DND-41 (cell line): ENCODE measurements around the gene FAM171A1.

Experiments used
- ATAC-seq: fragments of 200-7000 bp; cut with Tn5 transposase; 3 replicates; pipeline ENCODE4 v1.9.1; 2021; ENCODE audit warnings: low read depth; ENCODE audit not compliant: insufficient read depth
- DNase-seq: peaks from one replicate; pipeline ENCODE4 v3.0.0-alpha.2; 2020
- H2AFZ ChIP-seq: 2 replicates; pipeline ENCODE4 v1.6.0; 2012; ENCODE audit warnings: low read depth, low read length
- H3K27ac ChIP-seq: 2 replicates; pipeline ENCODE4 v1.5.1; 2012; ENCODE audit warnings: low read length, inconsistent platforms
- H3K27me3 ChIP-seq: fragments of 200-600 bp; sonication (generic); 2 replicates; pipeline ENCODE4 v1.6.0; 2012; ENCODE audit warnings: low read length, mild to moderate bottlenecking, inconsistent platforms; ENCODE audit not compliant: insufficient read depth, poor library complexity
- H3K36me3 ChIP-seq: 2 replicates; pipeline ENCODE4 v1.5.1; 2012; ENCODE audit warnings: low read length, inconsistent platforms; ENCODE audit not compliant: insufficient read depth
- H3K4me1 ChIP-seq: 2 replicates; pipeline ENCODE4 v1.5.1; 2012; ENCODE audit warnings: mild to moderate bottlenecking, low read length; ENCODE audit not compliant: insufficient read depth
- H3K4me2 ChIP-seq: 2 replicates; pipeline ENCODE4 v1.6.0; 2012; ENCODE audit warnings: mild to moderate bottlenecking, moderate library complexity, low read length, inconsistent platforms; ENCODE audit not compliant: insufficient read depth
- H3K4me3 ChIP-seq, 2 experiments: fragments of 200-600 bp in 1 of 2; shearing (Covaris generic) in 1 of 2; 2 replicates each; pipeline ENCODE4 v1.5.1; 2012 to 2016; ENCODE audit warnings: inconsistent platforms in 2 of 2, low read length in 2 of 2, mild to moderate bottlenecking in 2 of 2, low read depth in 1 of 2, moderate library complexity in 1 of 2
- H3K79me2 ChIP-seq: 2 replicates; pipeline ENCODE4 v1.6.0; 2012; ENCODE audit warnings: low read length, inconsistent platforms; ENCODE audit not compliant: insufficient read depth
- H3K9ac ChIP-seq: 2 replicates; pipeline ENCODE4 v1.6.0; 2012; ENCODE audit warnings: low read depth, mild to moderate bottlenecking, inconsistent platforms, low read length, moderate library complexity
- H3K9me3 ChIP-seq: 2 replicates; pipeline ENCODE4 v1.5.1; 2012; ENCODE audit warnings: low read length, moderate library complexity, mild to moderate bottlenecking, inconsistent platforms; ENCODE audit not compliant: insufficient read depth, severe bottlenecking
- H4K20me1 ChIP-seq: 2 replicates; pipeline ENCODE4 v1.6.0; 2012; ENCODE audit warnings: low read length; ENCODE audit not compliant: insufficient read depth
- CTCF ChIP-seq: IDR thresholded peaks from 2 replicates; pipeline ENCODE4 v1.5.1; 2012; ENCODE audit warnings: borderline replicate concordance, low read length, moderate library complexity, mild to moderate bottlenecking; ENCODE audit not compliant: poor library complexity, severe bottlenecking; ENCODE audit errors: extremely low read depth
- EZH2 ChIP-seq: IDR thresholded peaks from 3 replicates; pipeline ENCODE4 v1.6.1; 2012; ENCODE audit warnings: borderline replicate concordance, low read depth, mild to moderate bottlenecking, moderate library complexity, low read length, inconsistent platforms; ENCODE audit not compliant: severe bottlenecking

The FAM171A1 gene

GRCh38 chr10:15324113-15324512, 47.0 kb downstream of the FAM171A1 start:
- DNase-seq (no peak), ATAC-seq (no peak)
- Histone ChIP-seq H3K4me2 (no peak overlapping the region), H3K9me3 (no peaks in the 10 kb centered on the region), H3K27me3 (no peaks in the 10 kb centered on the region), H3K36me3 (no peaks in the 10 kb centered on the region), H3K27ac (no peak overlapping the region), H3K4me3 (no peak overlapping the region), H3K4me1 (no peaks in the 10 kb centered on the region), H2AFZ (no peak overlapping the region), H3K79me2 (no peaks in the 10 kb centered on the region), H4K20me1 (no peaks in the 10 kb centered on the region), H3K9ac (no peak overlapping the region)
- no peak for TF ChIP-seq EZH2
- TF ChIP-seq CTCF = no peak

GRCh38 chr10:15322356-15322755, 48.7 kb downstream of the FAM171A1 start:
- H4K20me1 ChIP-seq = no peaks in the 10 kb centered on the region
- no peak overlapping the region for H3K9ac ChIP-seq
- H3K4me2 ChIP-seq = no peak overlapping the region
- ATAC-seq = no peak
- no peak overlapping the region for H3K27ac ChIP-seq
- no peak for DNase-seq
- H3K79me2 ChIP-seq = no peaks in the 10 kb centered on the region
- no peaks in the 10 kb centered on the region for H3K9me3 ChIP-seq
- no peaks in the 10 kb centered on the region for H3K27me3 ChIP-seq
- no peak for TF ChIP-seq CTCF
- TF ChIP-seq EZH2 = no peak
- no peaks in the 10 kb centered on the region for H3K36me3 ChIP-seq
- no peak overlapping the region for H3K4me3 ChIP-seq
- no peaks in the 10 kb centered on the region for H3K4me1 ChIP-seq
- H2AFZ ChIP-seq = no peak overlapping the region

GRCh38 chr10:15321431-15322341, 49.4 kb downstream of the FAM171A1 start:
- no peaks in the 10 kb centered on the region for H3K79me2 ChIP-seq
- TF ChIP-seq EZH2 (no peak), CTCF (no peak)
- ATAC-seq (no peak), DNase-seq (no peak)
- no peaks in the 10 kb centered on the region for H3K27me3 ChIP-seq
- H3K9ac ChIP-seq = no peak overlapping the region
- no peak overlapping the region for H3K4me3 ChIP-seq
- H2AFZ ChIP-seq = no peak overlapping the region
- no peak overlapping the region for H3K27ac ChIP-seq
- no peaks in the 10 kb centered on the region; the same call in 1 of the 2 replicates for H4K20me1 ChIP-seq
- no peak overlapping the region for H3K4me2 ChIP-seq
- H3K9me3 ChIP-seq = no peaks in the 10 kb centered on the region
- H3K36me3 ChIP-seq = no peaks in the 10 kb centered on the region
- H3K4me1 ChIP-seq = no peaks in the 10 kb centered on the region
